ENCODE measurements around the gene B4GALT5.

The B4GALT5 gene

GRCh38 chr20:49594931-49595315 lies 118.8 kb downstream of the B4GALT5 start:
- Histone ChIP-seq H3K4me1 (ENCODE audit: control insufficient read depth, insufficient read depth, low read length) (no peaks in the 10 kb centered on the region), H3K4me3 (ENCODE audit: low read length) (no peak overlapping the region), H3K27ac (ENCODE audit: low read length) (no peak overlapping the region), H3K27me3 (ENCODE audit: control insufficient read depth, insufficient read depth, low read length) (no peaks in the 10 kb centered on the region), H3K9me3 (ENCODE audit: control insufficient read depth, insufficient read depth, low read length) (no peaks in the 10 kb centered on the region), H3K36me3 (ENCODE audit: control insufficient read depth, insufficient read depth, low read length) (no peaks in the 10 kb centered on the region)
- no peak for DNase-seq (ENCODE audit: low read depth, low spot score)
- no CpG with 5 or more reads among the region's 6 CpGs for WGBS (ENCODE audit: insufficient coverage, insufficient read length)

GRCh38 chr20:49594143-49594930 lies 119.3 kb downstream of the B4GALT5 start:
- no peaks in the 10 kb centered on the region for H3K27me3 ChIP-seq (ENCODE audit: control insufficient read depth, insufficient read depth, low read length)
- no peaks in the 10 kb centered on the region for H3K36me3 ChIP-seq (ENCODE audit: control insufficient read depth, insufficient read depth, low read length)
- no peak overlapping the region for H3K4me3 ChIP-seq (ENCODE audit: low read length)
- no peak for DNase-seq (ENCODE audit: low read depth, low spot score)
- H3K4me1 ChIP-seq (ENCODE audit: control insufficient read depth, insufficient read depth, low read length): no peaks in the 10 kb centered on the region
- H3K9me3 ChIP-seq (ENCODE audit: control insufficient read depth, insufficient read depth, low read length): no peaks in the 10 kb centered on the region
- no CpG with 5 or more reads among the region's 12 CpGs for WGBS (ENCODE audit: insufficient coverage, insufficient read length)
- no peak overlapping the region for H3K27ac ChIP-seq (ENCODE audit: low read length)

GRCh38 chr20:49593466-49594142 lies 120.1 kb downstream of the B4GALT5 start:
- H3K4me1 ChIP-seq (ENCODE audit: control insufficient read depth, insufficient read depth, low read length): no peaks in the 10 kb centered on the region
- no peak overlapping the region for H3K27ac ChIP-seq (ENCODE audit: low read length)
- no CpG with 5 or more reads among the region's 15 CpGs for WGBS (ENCODE audit: insufficient coverage, insufficient read length)
- no peaks in the 10 kb centered on the region for H3K36me3 ChIP-seq (ENCODE audit: control insufficient read depth, insufficient read depth, low read length)
- no peaks in the 10 kb centered on the region for H3K9me3 ChIP-seq (ENCODE audit: control insufficient read depth, insufficient read depth, low read length)
- DNase-seq (ENCODE audit: low read depth, low spot score): no peak
- H3K4me3 ChIP-seq (ENCODE audit: low read length): no peak overlapping the region
- H3K27me3 ChIP-seq (ENCODE audit: control insufficient read depth, insufficient read depth, low read length): no peaks in the 10 kb centered on the region

- Histone ChIP-seq H3K4me3 (ENCODE audit: low read length) (no peak overlapping the region), H3K27ac (ENCODE audit: low read length) (no peak overlapping the region), H3K36me3 (ENCODE audit: control insufficient read depth, insufficient read depth, low read length) (no peaks in the 10 kb centered on the region; the same call in 1 of the 2 replicates), H3K4me1 (ENCODE audit: control insufficient read depth, insufficient read depth, low read length) (no peaks in the 10 kb centered on the region), H3K9me3 (ENCODE audit: control insufficient read depth, insufficient read depth, low read length) (no peaks in the 10 kb centered on the region), H3K27me3 (ENCODE audit: control insufficient read depth, insufficient read depth, low read length) (no peaks in the 10 kb centered on the region)
- DNase-seq (ENCODE audit: low read depth, low spot score): no peak
These were observed 121.6 kb downstream of the B4GALT5 start for GRCh38 chr20:49592120-49592519.

- Histone ChIP-seq H3K4me3 (ENCODE audit: low read length) (no peak overlapping the region), H3K36me3 (ENCODE audit: control insufficient read depth, insufficient read depth, low read length) (no peaks in the 10 kb centered on the region; the same call in 1 of the 2 replicates), H3K27ac (ENCODE audit: low read length) (no peak overlapping the region), H3K9me3 (ENCODE audit: control insufficient read depth, insufficient read depth, low read length) (no peaks in the 10 kb centered on the region), H3K4me1 (ENCODE audit: control insufficient read depth, insufficient read depth, low read length) (no peaks in the 10 kb centered on the region), H3K27me3 (ENCODE audit: control insufficient read depth, insufficient read depth, low read length) (no peaks in the 10 kb centered on the region)
- WGBS (ENCODE audit: insufficient coverage, insufficient read length): no CpG with 5 or more reads among the region's 4 CpGs
- no peak for DNase-seq (ENCODE audit: low read depth, low spot score)
These were observed 122.3 kb downstream of the B4GALT5 start for GRCh38 chr20:49591217-49591865.

- Histone ChIP-seq H3K4me1 (ENCODE audit: control insufficient read depth, insufficient read depth, low read length) (no peaks in the 10 kb centered on the region), H3K27ac (ENCODE audit: low read length) (no peak overlapping the region)
These were observed 123.3 kb downstream of the B4GALT5 start for GRCh38 chr20:49590163-49591017.

GRCh38 chr20:49589747-49590146 lies 123.9 kb downstream of the B4GALT5 start:
- H3K9me3 ChIP-seq (ENCODE audit: control insufficient read depth, insufficient read depth, low read length): no peaks in the 10 kb centered on the region
- DNase-seq (ENCODE audit: low read depth, low spot score): no peak
- no peaks in the 10 kb centered on the region; the same call in 1 of the 2 replicates for H3K36me3 ChIP-seq (ENCODE audit: control insufficient read depth, insufficient read depth, low read length)
- H3K4me3 ChIP-seq (ENCODE audit: low read length): no peak overlapping the region
- WGBS (ENCODE audit: insufficient coverage, insufficient read length): no CpG with 5 or more reads among the region's 6 CpGs
- H3K27me3 ChIP-seq (ENCODE audit: control insufficient read depth, insufficient read depth, low read length): no peaks in the 10 kb centered on the region
- H3K27ac ChIP-seq (ENCODE audit: low read length): no peak overlapping the region
- H3K4me1 ChIP-seq (ENCODE audit: control insufficient read depth, insufficient read depth, low read length): no peaks in the 10 kb centered on the region

More at GRCh38 chr20:49590163-49591017, 123.3 kb downstream of the B4GALT5 start:
- WGBS (ENCODE audit: insufficient coverage, insufficient read length): no CpG with 5 or more reads among the region's 8 CpGs
- no peak for DNase-seq (ENCODE audit: low read depth, low spot score)
- Histone ChIP-seq H3K27me3 (ENCODE audit: control insufficient read depth, insufficient read depth, low read length) (no peaks in the 10 kb centered on the region), H3K9me3 (ENCODE audit: control insufficient read depth, insufficient read depth, low read length) (no peaks in the 10 kb centered on the region), H3K36me3 (ENCODE audit: control insufficient read depth, insufficient read depth, low read length) (no peaks in the 10 kb centered on the region; the same call in 1 of the 2 replicates), H3K4me3 (ENCODE audit: low read length) (no peak overlapping the region)

GRCh38 chr20:49587111-49587570 lies 126.5 kb downstream of the B4GALT5 start:
- Histone ChIP-seq H3K4me3 (ENCODE audit: low read length) (no peak overlapping the region), H3K4me1 (ENCODE audit: control insufficient read depth, insufficient read depth, low read length) (no peaks in the 10 kb centered on the region), H3K9me3 (ENCODE audit: control insufficient read depth, insufficient read depth, low read length) (no peaks in the 10 kb centered on the region), H3K27ac (ENCODE audit: low read length) (no peak overlapping the region), H3K36me3 (ENCODE audit: control insufficient read depth, insufficient read depth, low read length) (no peaks in the 10 kb centered on the region; the same call in 1 of the 2 replicates), H3K27me3 (ENCODE audit: control insufficient read depth, insufficient read depth, low read length) (no peaks in the 10 kb centered on the region)
- WGBS (ENCODE audit: insufficient coverage, insufficient read length): no CpG with 5 or more reads among the region's 10 CpGs
- DNase-seq (ENCODE audit: low read depth, low spot score): no peak

GRCh38 chr20:49585585-49586245 lies 128.0 kb downstream of the B4GALT5 start:
- no peak overlapping the region for H3K4me3 ChIP-seq (ENCODE audit: low read length)
- no peak overlapping the region for H3K27ac ChIP-seq (ENCODE audit: low read length)
- no peaks in the 10 kb centered on the region for H3K27me3 ChIP-seq (ENCODE audit: control insufficient read depth, insufficient read depth, low read length)
- WGBS (ENCODE audit: insufficient coverage, insufficient read length): no CpG with 5 or more reads among the region's 9 CpGs
- no peaks in the 10 kb centered on the region for H3K9me3 ChIP-seq (ENCODE audit: control insufficient read depth, insufficient read depth, low read length)
- no peaks in the 10 kb centered on the region for H3K4me1 ChIP-seq (ENCODE audit: control insufficient read depth, insufficient read depth, low read length)
- no peaks in the 10 kb centered on the region; the same call in 1 of the 2 replicates for H3K36me3 ChIP-seq (ENCODE audit: control insufficient read depth, insufficient read depth, low read length)
- no peak for DNase-seq (ENCODE audit: low read depth, low spot score)
